Measurements from ENCODE around the gene PPFIA2. TPM values are rescaled to one million over a fixed set of nuclear protein-coding genes. Genes with fewer than 3 reads are reported as not detected.

Gene PPFIA2
- total RNA-seq, 1 experiment from 2014 or later, result not detected

DNA sequence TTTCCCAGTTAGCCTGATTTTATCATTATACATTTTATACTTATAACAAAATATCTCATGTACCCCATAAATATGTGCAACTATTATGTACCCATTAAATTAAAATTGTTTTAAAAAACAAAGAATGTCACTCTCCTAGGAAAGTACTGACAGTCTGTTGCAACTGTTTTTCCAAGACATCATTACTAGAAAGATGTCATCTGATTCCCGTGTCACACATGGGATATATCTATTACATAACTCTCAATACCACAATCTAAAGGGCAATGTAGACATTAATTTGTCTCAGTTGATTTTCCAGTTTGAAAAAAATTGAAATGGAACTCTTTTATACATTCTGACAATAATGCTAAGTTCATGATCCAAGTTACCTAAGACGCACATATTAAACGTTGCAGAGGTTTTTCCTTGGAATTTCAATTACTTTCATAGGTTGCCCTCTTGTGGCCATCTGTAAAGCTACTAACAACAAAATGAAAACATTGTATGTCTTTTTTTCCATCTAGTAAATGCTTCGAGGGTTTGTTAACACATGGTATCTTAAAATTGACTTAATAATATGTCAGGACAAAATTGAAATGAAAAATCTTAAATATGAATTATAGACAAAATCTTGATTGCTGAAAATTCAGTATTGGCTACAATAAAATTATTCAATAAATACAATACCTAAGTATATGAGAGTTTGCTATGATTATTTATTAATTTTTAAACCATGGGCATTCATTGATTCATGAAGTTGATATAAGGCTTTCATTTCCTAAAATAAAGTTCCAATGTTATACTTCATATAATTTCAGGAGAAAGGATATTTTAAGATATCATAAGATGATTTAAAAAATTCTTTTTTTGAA, 131.6 kb downstream of the PPFIA2 start:
- H3K36me3 ChIP-seq (ENCODE audit: low read depth, low read length), result no peaks in the 10 kb centered on the region
- H3K9me2 ChIP-seq (replicated peaks; ENCODE audit: low read length), result no peaks in the 10 kb centered on the region
- H3K9ac ChIP-seq (ENCODE audit: low read length), result no peak overlapping the region
- TF ChIP-seq, protein P1, sequence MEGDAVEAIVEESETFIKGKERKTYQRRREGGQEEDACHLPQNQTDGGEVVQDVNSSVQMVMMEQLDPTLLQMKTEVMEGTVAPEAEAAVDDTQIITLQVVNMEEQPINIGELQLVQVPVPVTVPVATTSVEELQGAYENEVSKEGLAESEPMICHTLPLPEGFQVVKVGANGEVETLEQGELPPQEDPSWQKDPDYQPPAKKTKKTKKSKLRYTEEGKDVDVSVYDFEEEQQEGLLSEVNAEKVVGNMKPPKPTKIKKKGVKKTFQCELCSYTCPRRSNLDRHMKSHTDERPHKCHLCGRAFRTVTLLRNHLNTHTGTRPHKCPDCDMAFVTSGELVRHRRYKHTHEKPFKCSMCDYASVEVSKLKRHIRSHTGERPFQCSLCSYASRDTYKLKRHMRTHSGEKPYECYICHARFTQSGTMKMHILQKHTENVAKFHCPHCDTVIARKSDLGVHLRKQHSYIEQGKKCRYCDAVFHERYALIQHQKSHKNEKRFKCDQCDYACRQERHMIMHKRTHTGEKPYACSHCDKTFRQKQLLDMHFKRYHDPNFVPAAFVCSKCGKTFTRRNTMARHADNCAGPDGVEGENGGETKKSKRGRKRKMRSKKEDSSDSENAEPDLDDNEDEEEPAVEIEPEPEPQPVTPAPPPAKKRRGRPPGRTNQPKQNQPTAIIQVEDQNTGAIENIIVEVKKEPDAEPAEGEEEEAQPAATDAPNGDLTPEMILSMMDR (conservative IDR thresholded peaks at IDR 0.05; ENCODE audit: low read depth, low read length), result peak; percentile 78
- no peak for TF ChIP-seq EZH2 (IDR thresholded peaks at IDR 0.05; ENCODE audit: low read length, unreplicated experiment)
- TF ChIP-seq EZH2phosphoT487 (IDR thresholded peaks at IDR 0.05; ENCODE audit: borderline replicate concordance, low read length), result no peak
- no peak overlapping the region for H3K4me3 ChIP-seq (ENCODE audit: low read length)
- H3K4me1 ChIP-seq (ENCODE audit: insufficient read depth, low read length), result no peaks in the 10 kb centered on the region
- no peak overlapping the region; the same call in 1 of the 2 replicates for H2AFZ ChIP-seq (ENCODE audit: low read length)
- no peaks in the 10 kb centered on the region for H4K20me1 ChIP-seq (ENCODE audit: low read length)
- ChIA-PET POLR2A (ENCODE audit: unreplicated experiment) (no interaction called here), CTCF (interaction anchor here (0.6 to 0.7 kb wide), 2 partner anchors 95 to 331 kb away, joined by 3 read pairs; no protein-coding TSS in a partner anchor)
- H3K4me2 ChIP-seq (ENCODE audit: low read length), result no peak overlapping the region
- no peaks in the 10 kb centered on the region for H3K79me2 ChIP-seq (ENCODE audit: low read length)
- 0 out of 2 replicates have a peak, but pooled peaks have one; percentile 22 for ATAC-seq
- no TSS peak for BruUV-seq (replicated peaks)
- H3K27ac ChIP-seq (ENCODE audit: low read length), result no peak overlapping the region
- H3K27me3 ChIP-seq (ENCODE audit: low read length), result no peaks in the 10 kb centered on the region
- H3K9me3 ChIP-seq (ENCODE audit: low read length), result no peaks in the 10 kb centered on the region
- DNase-seq, result peak; percentile 60
- intact Hi-C loops (cut with micrococcal nuclease), result loop anchor here (1.0 to 2.0 kb wide), 2 partner anchors 176 to 359 kb away; no protein-coding TSS in a partner anchor
- H3F3A ChIP-seq (ENCODE audit: low read length, unreplicated experiment), result no peaks in the 10 kb centered on the region

DNA sequence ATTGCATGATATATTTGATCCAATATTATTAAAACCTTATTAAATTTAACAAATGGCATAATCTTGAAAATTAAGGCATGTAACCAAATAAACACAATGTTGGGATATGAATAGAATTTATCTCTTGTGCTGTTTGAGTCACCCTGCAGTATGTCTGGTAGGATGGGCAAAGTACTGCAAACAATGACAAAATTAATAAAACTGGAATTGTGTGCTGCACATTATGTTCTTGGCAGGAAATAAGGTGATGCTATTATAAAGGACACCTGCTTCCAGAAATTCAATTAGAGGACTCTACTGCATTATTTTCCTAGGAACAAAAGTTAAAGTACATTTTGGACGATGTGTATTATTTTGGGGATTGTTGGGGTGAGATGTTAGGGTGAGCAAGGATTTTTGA, 132.7 kb downstream of the PPFIA2 start:
- Histone ChIP-seq H3K9me2 (replicated peaks; ENCODE audit: low read length) (no peaks in the 10 kb centered on the region), H3K79me2 (ENCODE audit: low read length) (no peaks in the 10 kb centered on the region), H3K27ac (ENCODE audit: low read length) (no peak overlapping the region), H3K4me1 (ENCODE audit: insufficient read depth, low read length) (no peaks in the 10 kb centered on the region), H3K27me3 (ENCODE audit: low read length) (no peaks in the 10 kb centered on the region), H3K36me3 (ENCODE audit: low read depth, low read length) (no peaks in the 10 kb centered on the region), H3K4me3 (ENCODE audit: low read length) (no peak overlapping the region), H3K9me3 (ENCODE audit: low read length) (no peaks in the 10 kb centered on the region), H2AFZ (ENCODE audit: low read length) (no peak overlapping the region), H3K9ac (ENCODE audit: low read length) (no peak overlapping the region), H3F3A (ENCODE audit: low read length, unreplicated experiment) (no peaks in the 10 kb centered on the region), H3K4me2 (ENCODE audit: low read length) (no peak overlapping the region), H4K20me1 (ENCODE audit: low read length) (no peaks in the 10 kb centered on the region)
- ChIA-PET POLR2A (ENCODE audit: unreplicated experiment) (no interaction called here), CTCF (no interaction called here)
- BruUV-seq (replicated peaks), result no TSS peak
- intact Hi-C loops (cut with micrococcal nuclease), result loop anchor here (2.0 kb wide), 1 partner anchor 358 kb away; no protein-coding TSS in a partner anchor
- TF ChIP-seq EZH2 (IDR thresholded peaks at IDR 0.05; ENCODE audit: low read length, unreplicated experiment) (no peak), EZH2phosphoT487 (IDR thresholded peaks at IDR 0.05; ENCODE audit: borderline replicate concordance, low read length) (no peak)
- TF ChIP-seq, protein P1 (conservative IDR thresholded peaks at IDR 0.05; ENCODE audit: low read depth, low read length), result no peak
- ATAC-seq (no peak), DNase-seq (no peak)

DNA sequence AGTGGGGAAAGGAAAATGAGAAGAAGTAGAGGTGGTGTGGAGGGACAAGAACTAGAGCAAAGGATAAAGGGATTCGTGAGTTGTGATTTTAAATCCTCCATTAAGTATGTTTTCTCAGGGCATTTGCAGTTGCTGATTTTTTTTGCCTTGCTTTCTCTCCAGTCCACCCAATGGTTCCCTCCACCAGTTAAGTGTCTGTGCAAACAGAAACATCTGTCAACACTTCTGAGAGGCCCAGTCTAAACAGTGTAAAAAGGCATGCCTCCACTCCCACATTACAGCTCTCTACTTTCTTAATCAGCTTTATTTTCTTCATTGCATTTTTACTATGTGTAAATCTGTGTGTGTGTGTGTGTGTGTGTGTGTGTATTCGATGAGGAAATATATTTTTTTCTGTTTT, 141.2 kb downstream of the PPFIA2 start:
- H3K4me1 ChIP-seq (ENCODE audit: insufficient read depth, low read length), result no peaks in the 10 kb centered on the region
- no peak for ATAC-seq
- no peaks in the 10 kb centered on the region for H3K79me2 ChIP-seq (ENCODE audit: low read length)
- H3K27ac ChIP-seq (ENCODE audit: low read length), result no peak overlapping the region
- no peaks in the 10 kb centered on the region for H3K27me3 ChIP-seq (ENCODE audit: low read length)
- no peak overlapping the region for H3K4me2 ChIP-seq (ENCODE audit: low read length)
- no peaks in the 10 kb centered on the region for H3K9me3 ChIP-seq (ENCODE audit: low read length)
- POLR2A ChIA-PET (ENCODE audit: unreplicated experiment), result no interaction called here
- no peak overlapping the region for H3K9ac ChIP-seq (ENCODE audit: low read length)
- no peaks in the 10 kb centered on the region for H3F3A ChIP-seq (ENCODE audit: low read length, unreplicated experiment)
- H3K9me2 ChIP-seq (replicated peaks; ENCODE audit: low read length), result no peaks in the 10 kb centered on the region
- CTCF ChIA-PET, result no interaction called here
- intact Hi-C loops (cut with micrococcal nuclease), result no loop called here
- H4K20me1 ChIP-seq (ENCODE audit: low read length), result no peaks in the 10 kb centered on the region
- no TSS peak for BruUV-seq (replicated peaks)
- H3K36me3 ChIP-seq (ENCODE audit: low read depth, low read length), result no peaks in the 10 kb centered on the region
- TF ChIP-seq EZH2phosphoT487 (IDR thresholded peaks at IDR 0.05; ENCODE audit: borderline replicate concordance, low read length) (no peak), EZH2 (IDR thresholded peaks at IDR 0.05; ENCODE audit: low read length, unreplicated experiment) (no peak)
- TF ChIP-seq, protein P1 (conservative IDR thresholded peaks at IDR 0.05; ENCODE audit: low read depth, low read length), result no peak
- no peak overlapping the region for H2AFZ ChIP-seq (ENCODE audit: low read length)
- DNase-seq, result no peak
- H3K4me3 ChIP-seq (ENCODE audit: low read length), result no peak overlapping the region

Data from PC-3 (cell line).